IMR-90 (cell line): Measurements from ENCODE around the gene RTEL1. TPM values are rescaled to one million over a fixed set of nuclear protein-coding genes. Genes with fewer than 3 reads are reported as not detected.

ENCODE experiments used
- ATAC-seq: fragments of 200-7000 bp; cut with Tn5 transposase; 2 replicates; pipeline ENCODE4 v1.9.1; 2020; ENCODE audit warnings: low read depth, mild to moderate bottlenecking, moderate library complexity
- BruUV-seq: library from RNA; stranded (reverse); fragments of 400-500 nt; replicated peaks from 2 replicates; lab custom pipeline; 2021; lab: Mats Ljungman, UMichigan
- CTCF ChIA-PET: fragments of 300-600 bp; formaldehyde crosslinking; extraction: SDS; loops from one replicate; lab custom pipeline; 2021; ENCODE audit warnings: antibody characterized with exemption; lab: Yijun Ruan, JAX
- POLR2A ChIA-PET: fragments of 300-600 bp; sonication (Branson Sonifier 250); formaldehyde crosslinking; loops from one replicate; lab custom pipeline; 2022; ENCODE audit warnings: antibody characterized with exemption; ENCODE audit not compliant: unreplicated experiment; lab: Charles Lee
- DNase-seq: peaks from one replicate; pipeline ENCODE4 v3.0.0; 2013
- H2AFZ ChIP-seq: replicated peaks from 2 replicates; pipeline ENCODE3; 2013; ENCODE audit warnings: low read length, mild to moderate bottlenecking; ENCODE audit not compliant: poor library complexity
- H2AK5ac ChIP-seq: 2 replicates; pipeline ENCODE4 v1.6.1; 2013; ENCODE audit warnings: low read depth, low read length, inconsistent platforms
- H2AK9ac ChIP-seq: replicated peaks from 2 replicates; pipeline ENCODE3; 2013; ENCODE audit warnings: mild to moderate bottlenecking, low read depth, low read length, moderate library complexity; ENCODE audit not compliant: poor library complexity
- H2BK120ac ChIP-seq: 2 replicates; pipeline ENCODE4 v1.6.1; 2013; ENCODE audit warnings: low read depth, low read length, inconsistent platforms
- H2BK15ac ChIP-seq: 3 replicates; pipeline ENCODE4 v1.6.1; 2013; ENCODE audit warnings: low read depth, low read length, inconsistent platforms
- H2BK20ac ChIP-seq: 2 replicates; pipeline ENCODE4 v1.6.1; 2013; ENCODE audit warnings: low read depth, mild to moderate bottlenecking, inconsistent platforms, low read length, moderate library complexity
- H2BK5ac ChIP-seq: 2 replicates; pipeline ENCODE4 v1.6.1; 2013; ENCODE audit warnings: mild to moderate bottlenecking, low read depth, low read length, inconsistent platforms; ENCODE audit not compliant: poor library complexity, severe bottlenecking
- H3K14ac ChIP-seq: replicated peaks from 2 replicates; pipeline ENCODE4 v1.6.1; 2013; ENCODE audit warnings: low read depth, low read length, inconsistent platforms
- H3K18ac ChIP-seq: 2 replicates; pipeline ENCODE4 v1.6.1; 2013; ENCODE audit warnings: low read depth, low read length, control low read depth
- H3K23ac ChIP-seq: 2 replicates; pipeline ENCODE4 v1.6.1; 2013; ENCODE audit warnings: low read depth, low read length, inconsistent platforms
- H3K27ac ChIP-seq: 2 replicates; pipeline ENCODE4 v1.5.1; 2013; ENCODE audit warnings: mild to moderate bottlenecking, control low read depth, low read length; ENCODE audit not compliant: insufficient read depth
- H3K27me3 ChIP-seq: 2 replicates; pipeline ENCODE4 v1.6.1; 2013; ENCODE audit warnings: low read length; ENCODE audit not compliant: control insufficient read depth, insufficient read depth
- H3K36me3 ChIP-seq: 2 replicates; pipeline ENCODE4 v1.6.1; 2013; ENCODE audit warnings: low read length, mixed read lengths; ENCODE audit not compliant: control insufficient read depth, insufficient read depth
- H3K4ac ChIP-seq: 2 replicates; pipeline ENCODE4 v1.6.1; 2013; ENCODE audit warnings: low read depth, low read length, inconsistent platforms
- H3K4me1 ChIP-seq: 2 replicates; pipeline ENCODE4 v1.6.1; 2013; ENCODE audit warnings: low read length, mixed read lengths; ENCODE audit not compliant: control insufficient read depth, insufficient read depth
- H3K4me2 ChIP-seq: 2 replicates; pipeline ENCODE4 v1.6.1; 2013; ENCODE audit warnings: low read depth, mild to moderate bottlenecking, control low read depth, low read length, moderate library complexity
- H3K4me3 ChIP-seq: 2 replicates; pipeline ENCODE4 v1.5.1; 2013; ENCODE audit warnings: low read depth, mild to moderate bottlenecking, control low read depth, low read length, moderate library complexity; ENCODE audit not compliant: insufficient read depth
- H3K56ac ChIP-seq: 2 replicates; pipeline ENCODE4 v1.6.1; 2013; ENCODE audit warnings: low read length, inconsistent platforms; ENCODE audit not compliant: insufficient read depth; ENCODE audit errors: extremely low read depth
- H3K79me1 ChIP-seq, 2 experiments: 2 replicates each; pipeline ENCODE4 v1.6.1; 2013; ENCODE audit warnings: low read length in 2 of 2, inconsistent platforms in 1 of 2, low read depth in 1 of 2
- H3K9ac ChIP-seq: 2 replicates; pipeline ENCODE4 v1.6.1; 2013; ENCODE audit warnings: low read depth, low read length, control low read depth
- H3K9me1 ChIP-seq: 2 replicates; pipeline ENCODE4 v1.6.1; 2013; ENCODE audit warnings: low read length, inconsistent platforms; ENCODE audit not compliant: insufficient read depth
- H3K9me3 ChIP-seq: 2 replicates; pipeline ENCODE4 v1.6.1; 2013; ENCODE audit warnings: low read length; ENCODE audit not compliant: control insufficient read depth, insufficient read depth
- H4K20me1 ChIP-seq: 2 replicates; pipeline ENCODE4 v1.6.1; 2013; ENCODE audit warnings: low read length, inconsistent platforms; ENCODE audit not compliant: insufficient read depth
- H4K5ac ChIP-seq: 2 replicates; pipeline ENCODE4 v1.6.1; 2013; ENCODE audit warnings: mild to moderate bottlenecking, low read depth, low read length, control low read depth
- H4K8ac ChIP-seq, 2 experiments: 2 replicates each; pipeline ENCODE4 v1.6.1; 2013; ENCODE audit warnings: low read depth in 2 of 2, low read length in 2 of 2, control low read depth in 1 of 2, inconsistent platforms in 1 of 2
- H4K91ac ChIP-seq: 2 replicates; pipeline ENCODE4 v1.6.1; 2013; ENCODE audit warnings: low read depth, low read length, inconsistent platforms; ENCODE audit not compliant: insufficient read depth
- CEBPB ChIP-seq: IDR thresholded peaks from 2 replicates; pipeline ENCODE4 v1.6.1; 2012; ENCODE audit warnings: low read depth, low read length, improper control_type of control experiment
- MAZ ChIP-seq: IDR thresholded peaks from 2 replicates; pipeline ENCODE4 v1.6.1; 2012; ENCODE audit warnings: low read depth, mild to moderate bottlenecking, low read length, improper control_type of control experiment, moderate library complexity, borderline replicate concordance
- NFE2L2 ChIP-seq: fragments of 150-350 bp; IDR thresholded peaks from 2 replicates; pipeline ENCODE4 v1.6.1; 2016; ENCODE audit warnings: low read depth, mild to moderate bottlenecking, low read length
- RAD21 ChIP-seq: IDR thresholded peaks from 2 replicates; pipeline ENCODE4 v1.6.1; 2012; ENCODE audit warnings: low read length, improper control_type of control experiment
- WGBS, 2 experiments: methylation state at CpG; one replicate each; pipeline versions ENCODE4 v1.1.5 to v1.1.7; 2013; ENCODE audit warnings: missing lambda C conversion rate in 2 of 2; ENCODE audit not compliant: insufficient read length in 1 of 2; ENCODE audit errors: extremely low coverage in 2 of 2; 5-methylcytosine and 5-hydroxymethylcytosine counted together
- dilution Hi-C: fragments of 300-500 bp; cut with HindIII; formaldehyde crosslinking; loops from one replicate; pipeline ENCODE4 v1.14.3; 2018; ENCODE audit warnings: low sequenced_read_pairs; ENCODE audit not compliant: unreplicated experiment
- in situ Hi-C: fragments of 300-500 bp; cut with MboI; formaldehyde crosslinking; loops from 3 replicates; pipeline ENCODE4 v1.14.3; 2019; ENCODE audit warnings: low sequenced_read_pairs, inconsistent platforms, mixed read lengths
- intact Hi-C: fragments of 100-400 bp; cut with micrococcal nuclease; formaldehyde crosslinking; loops from 2 replicates; pipeline ENCODE4 v1.10.0; 2022
- polyA plus RNA-seq, 3 experiments: library from polyadenylated mRNA; depleted of rRNA; stranded (reverse); fragments of >200 nt; gene quantifications; 2 replicates each; pipeline ENCODE4 v1.2.3, GENCODE V29; 2012; ENCODE audit warnings: low replicate concordance in 1 of 3
- total RNA-seq: library from RNA; depleted of rRNA; stranded (reverse); fragments of >200 nt; gene quantifications from 2 replicates; pipeline ENCODE4 v1.2.3, GENCODE V29; 2012

RTEL1 gene
- total and polyA plus RNA-seq, 2 of the 4 experiments (the other 2 are of a cell fraction) = 14.7 to 18.8 TPM

GRCh38 chr20:63742381-63743024 lies 84.4 kb downstream of the RTEL1 start:
- TF ChIP-seq RAD21 (no peak), MAZ (no peak), CEBPB (no peak), NFE2L2 (no peak)
- intact Hi-C loops = no loop called here

More at GRCh38 chr20:63742381-63743024, 84.4 kb downstream of the RTEL1 start:
- Histone ChIP-seq H3K4me1 (peaks cover 10% of the 10 kb centered on the region), H4K20me1 (peaks cover 11% of the 10 kb centered on the region), H3K56ac (no peak overlapping the region), H3K36me3 (peaks cover 30% of the 10 kb centered on the region; the same call in 1 of the 2 replicates), H2AK5ac (no peak overlapping the region), H2BK20ac (no peak overlapping the region), H3K23ac (no peak overlapping the region), H4K8ac (no peak overlapping the region), H3K4me2 (no peak overlapping the region), H3K9me1 (no peaks in the 10 kb centered on the region), H2AK9ac (no peak overlapping the region), H2BK15ac (no peak overlapping the region), H4K91ac (no peak overlapping the region), H3K9ac (no peak overlapping the region), H3K4ac (no peak overlapping the region), H3K79me1 (peaks cover 4 to 9% of the 10 kb centered on the region in 2 experiments; a peak in 2 of 4 replicates), H3K27me3 (no peaks in the 10 kb centered on the region), H3K4me3 (no peak overlapping the region), H3K27ac (no peak overlapping the region), H4K5ac (no peak overlapping the region), H3K18ac (no peak overlapping the region), H2AFZ (no peak overlapping the region), H3K14ac (no peak overlapping the region), H2BK5ac (no peak overlapping the region), H2BK120ac (no peak overlapping the region), H3K9me3 (no peaks in the 10 kb centered on the region)
- BruUV-seq = no TSS peak
- in situ Hi-C loops = no loop called here
- DNase-seq = no peak
- dilution Hi-C loops = no loop called here
- ChIA-PET POLR2A (no interaction called here), CTCF (no interaction called here)
- no peak for ATAC-seq
- 97% methylated on average over 14 of the region's 37 CpGs; no CpG with 5 or more reads in 1 of the 2 experiments for WGBS, 2 experiments
